ENCODE data around the gene MSLN.

MSLN gene

GRCh38 chr16:787321-787966 is 26.9 kb downstream of the MSLN start:
- in situ Hi-C loops (cut with HindIII; ENCODE audit: low sequenced_read_pairs): no loop called here

- in situ Hi-C loops (cut with HindIII; ENCODE audit: low sequenced_read_pairs): no loop called here
Measured at GRCh38 chr16:787978-788398, 27.5 kb downstream of the MSLN start, which contains the start of gene RPUSD1. Gene RPUSD1, minus strand, starts transcription at chr16:788381. Its CDS starts 644 bp downstream, at chr16:787737.

- in situ Hi-C loops (cut with HindIII; ENCODE audit: low sequenced_read_pairs): no loop called here
Measured at GRCh38 chr16:788399-789126, 28.0 kb downstream of the MSLN start, which contains the start of gene CHTF18. Gene CHTF18, plus strand, starts transcription at chr16:788620. Its CDS starts 65 bp downstream, at chr16:788685.

DNA sequence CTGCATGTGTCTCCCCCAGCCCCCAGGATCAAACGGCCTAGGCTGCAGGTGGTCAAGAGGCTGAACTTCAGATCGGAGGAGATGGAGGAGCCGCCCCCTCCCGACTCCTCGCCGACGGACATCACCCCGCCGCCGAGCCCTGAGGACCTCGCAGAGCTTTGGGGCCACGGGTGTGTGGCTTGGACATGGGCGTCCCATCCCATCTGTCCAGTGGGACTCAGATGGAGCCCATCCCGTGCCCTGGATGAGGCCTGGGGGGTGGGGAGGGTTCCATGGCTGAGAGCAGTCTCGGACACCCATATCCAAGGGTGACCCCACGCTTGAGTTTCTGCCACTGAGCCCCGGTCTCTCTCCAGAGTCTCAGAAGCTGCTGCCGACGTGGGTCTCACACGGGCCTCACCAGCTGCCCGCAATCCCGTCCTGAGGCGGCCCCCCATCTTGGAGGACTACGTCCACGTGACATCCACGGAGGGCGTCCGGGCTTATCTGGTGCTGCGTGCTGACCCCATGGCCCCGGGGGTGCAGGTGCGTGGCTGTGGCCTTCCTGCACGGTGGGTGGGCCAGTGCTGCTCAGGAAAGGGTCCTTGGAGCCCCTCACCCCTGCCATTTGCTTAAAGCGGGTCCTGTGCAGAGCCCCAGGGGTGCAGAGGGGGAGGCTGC is 28.8 kb downstream of the MSLN start:
- in situ Hi-C loops (cut with HindIII; ENCODE audit: low sequenced_read_pairs): no loop called here

- in situ Hi-C loops (cut with HindIII; ENCODE audit: low sequenced_read_pairs): no loop called here
Measured at GRCh38 chr16:790086-790485, 29.6 kb downstream of the MSLN start.

- in situ Hi-C loops (cut with HindIII; ENCODE audit: low sequenced_read_pairs): no loop called here
Measured at GRCh38 chr16:791131-791530, 30.6 kb downstream of the MSLN start.

GRCh38 chr16:792221-792995 is 31.9 kb downstream of the MSLN start:
- in situ Hi-C loops (cut with HindIII; ENCODE audit: low sequenced_read_pairs): no loop called here

GRCh38 chr16:793414-793813 is 32.9 kb downstream of the MSLN start:
- in situ Hi-C loops (cut with HindIII; ENCODE audit: low sequenced_read_pairs): no loop called here

DNA sequence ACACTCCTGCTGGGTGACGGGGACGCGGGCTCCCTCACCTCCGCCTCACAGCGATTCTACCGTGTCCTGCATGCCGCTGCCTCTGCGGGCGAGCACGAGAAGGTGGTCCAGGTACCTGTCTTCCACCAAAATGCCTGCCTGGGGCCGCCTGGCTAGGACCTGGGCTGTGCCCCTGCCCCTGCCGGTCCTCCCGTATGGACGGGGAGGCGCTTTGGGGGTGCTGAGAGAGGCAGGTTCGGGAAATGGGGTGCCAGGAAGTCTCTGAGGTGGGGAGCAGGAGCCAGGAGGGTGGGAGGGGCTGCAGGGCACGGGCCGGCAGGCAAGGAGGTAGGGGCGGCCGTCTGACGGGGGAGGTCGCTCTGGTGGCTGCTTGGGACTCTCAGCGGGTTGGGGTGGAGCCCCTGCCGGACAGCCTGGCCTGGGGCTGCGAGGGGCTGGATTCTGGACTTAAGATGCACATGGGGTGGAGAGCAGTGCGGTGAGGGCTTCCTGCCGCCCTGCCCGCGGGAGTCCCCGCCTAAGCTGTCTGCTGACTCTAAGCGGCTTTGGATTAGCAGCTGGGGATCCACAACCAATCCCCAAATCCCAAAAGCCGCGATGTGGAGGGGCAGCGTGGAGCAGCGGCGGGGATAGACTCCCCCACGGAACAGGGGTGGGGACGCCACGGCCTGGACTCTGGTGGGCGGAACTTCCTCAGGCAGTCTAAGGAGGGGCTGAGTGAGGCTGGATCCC is 33.7 kb downstream of the MSLN start:
- in situ Hi-C loops (cut with HindIII; ENCODE audit: low sequenced_read_pairs): no loop called here

DNA sequence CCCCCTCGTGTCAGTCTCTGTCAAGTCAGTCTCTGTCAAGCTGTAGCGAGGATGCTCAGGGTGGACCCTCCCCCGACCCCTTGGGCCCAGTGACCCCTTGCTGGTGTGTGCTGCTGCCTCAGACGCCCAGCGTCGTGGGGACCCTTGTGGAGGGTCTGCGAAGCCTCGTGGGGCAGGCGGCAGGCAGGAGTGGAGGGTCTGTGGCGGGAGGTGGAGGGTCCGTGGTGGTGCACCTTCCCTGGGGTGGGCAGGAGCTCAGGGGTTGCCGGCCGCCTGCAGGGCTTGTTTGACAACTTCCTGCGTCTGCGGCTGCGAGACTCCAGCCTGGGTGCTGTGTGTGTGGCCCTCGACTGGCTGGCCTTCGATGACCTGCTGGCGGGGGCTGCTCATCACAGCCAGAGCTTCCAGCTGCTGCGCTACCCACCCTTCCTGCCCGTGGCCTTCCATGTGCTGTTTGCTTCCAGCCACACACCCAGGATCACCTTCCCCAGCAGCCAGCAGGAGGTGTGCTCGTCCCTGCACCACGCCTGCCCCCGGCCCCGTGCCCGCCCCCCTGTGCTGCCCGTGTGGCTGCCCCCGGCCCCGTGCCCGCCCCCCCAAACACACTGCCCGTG is 34.4 kb downstream of the MSLN start:
- in situ Hi-C loops (cut with HindIII; ENCODE audit: low sequenced_read_pairs): no loop called here

- in situ Hi-C loops (cut with HindIII; ENCODE audit: low sequenced_read_pairs): no loop called here
Measured at GRCh38 chr16:795580-796229, 35.2 kb downstream of the MSLN start.

- in situ Hi-C loops (cut with HindIII; ENCODE audit: low sequenced_read_pairs): no loop called here
Measured at GRCh38 chr16:796296-797119, 36.0 kb downstream of the MSLN start.

GRCh38 chr16:797120-797420 is 36.5 kb downstream of the MSLN start:
- in situ Hi-C loops (cut with HindIII; ENCODE audit: low sequenced_read_pairs): no loop called here

DNA sequence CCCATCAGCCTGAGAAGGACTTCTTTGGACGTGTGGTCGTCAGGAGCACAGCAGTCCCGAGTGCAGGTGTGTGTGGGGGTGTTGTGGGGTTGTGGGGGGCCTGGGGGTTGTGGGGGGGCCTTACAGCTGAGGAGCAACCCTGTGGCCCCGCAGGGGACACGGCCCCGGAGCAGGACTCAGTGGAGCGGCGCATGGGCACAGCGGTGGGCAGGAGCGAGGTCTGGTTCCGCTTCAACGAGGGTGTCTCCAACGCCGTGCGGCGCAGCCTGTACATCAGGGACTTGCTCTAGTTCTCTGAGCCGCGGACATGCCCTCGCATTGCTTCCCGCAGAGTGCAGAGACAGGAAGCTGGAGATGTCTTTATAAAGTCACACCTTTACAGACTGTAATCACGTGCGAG is 37.2 kb downstream of the MSLN start:
- in situ Hi-C loops (cut with HindIII; ENCODE audit: low sequenced_read_pairs): no loop called here

GRCh38 chr16:798666-799065 is 38.1 kb downstream of the MSLN start:
- in situ Hi-C loops (cut with HindIII; ENCODE audit: low sequenced_read_pairs): no loop called here

GRCh38 chr16:799111-799947 is 38.8 kb downstream of the MSLN start:
- in situ Hi-C loops (cut with HindIII; ENCODE audit: low sequenced_read_pairs): no loop called here

DNA sequence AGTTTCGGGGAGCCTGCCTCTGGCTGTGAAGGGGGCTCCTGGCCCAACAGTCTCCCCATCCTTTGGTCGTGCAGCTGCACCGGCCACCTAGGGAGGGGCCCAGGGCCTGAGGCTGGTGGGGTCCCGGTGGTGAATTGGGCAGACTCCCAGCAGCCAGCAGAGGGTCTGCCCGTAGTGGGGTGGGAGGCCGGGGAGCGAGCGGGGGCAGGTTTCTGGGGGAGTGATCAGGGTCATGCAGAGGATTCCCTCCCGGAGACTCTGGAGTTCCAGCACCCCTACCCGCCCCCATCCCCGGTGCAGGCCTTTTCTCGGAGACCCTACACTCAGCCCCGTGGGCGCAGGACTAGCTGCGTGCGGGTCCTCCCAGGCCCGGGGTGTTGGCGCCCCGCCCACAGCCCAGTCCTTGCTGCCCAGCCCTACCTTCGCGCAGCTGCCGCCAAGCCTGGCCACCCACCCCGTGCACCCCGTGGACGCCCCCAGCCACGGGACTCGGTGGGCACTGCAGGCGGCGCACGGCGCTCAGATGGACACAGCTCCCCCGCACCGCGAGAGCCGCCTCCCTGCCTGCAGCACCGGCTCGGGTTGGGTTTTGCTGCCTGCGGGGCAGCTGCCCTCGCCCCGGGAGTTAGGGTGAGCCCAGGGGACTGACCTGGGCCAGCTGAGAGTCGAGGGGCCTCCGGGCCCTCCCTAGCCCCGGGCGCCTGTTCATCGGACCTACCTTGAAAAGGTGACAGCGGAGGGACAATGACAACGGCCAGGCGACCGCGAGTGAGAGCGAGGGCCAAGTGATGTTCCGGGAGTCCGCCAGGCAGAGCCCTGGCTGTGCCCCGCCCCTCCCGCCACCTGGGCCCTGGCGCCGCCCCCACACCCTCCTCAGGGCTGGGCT is 39.7 kb downstream of the MSLN start, which contains the start of gene GNG13:
TSS of gene GNG13 (minus strand) at position 787 of the 886 bp plus-strand sequence. CDS start 1,657 bp downstream, outside the sequence.
- in situ Hi-C loops (cut with HindIII; ENCODE audit: low sequenced_read_pairs): no loop called here

Data from endothelial cell of hepatic sinusoid (primary cell).